NCI-H69 (cell line): ENCODE measurements around the gene PIK3R5.

Source experiments
- DNase-seq: peaks from one replicate; lab custom pipeline; 2025; lab: John Stamatoyannopoulos, UW

The PIK3R5 gene

GRCh38 chr17:8953156-8953885 is 12.2 kb downstream of the PIK3R5 start:
- no peak for DNase-seq

- DNase-seq: no peak
Observed at GRCh38 chr17:8952191-8952590, 13.3 kb downstream of the PIK3R5 start.

GRCh38 chr17:8951206-8951605 is 14.3 kb downstream of the PIK3R5 start:
- DNase-seq: no peak

- DNase-seq: no peak
Observed at GRCh38 chr17:8949061-8949661, 16.3 kb downstream of the PIK3R5 start.

- no peak for DNase-seq
Observed at GRCh38 chr17:8948462-8948861, 17.0 kb downstream of the PIK3R5 start.

DNA sequence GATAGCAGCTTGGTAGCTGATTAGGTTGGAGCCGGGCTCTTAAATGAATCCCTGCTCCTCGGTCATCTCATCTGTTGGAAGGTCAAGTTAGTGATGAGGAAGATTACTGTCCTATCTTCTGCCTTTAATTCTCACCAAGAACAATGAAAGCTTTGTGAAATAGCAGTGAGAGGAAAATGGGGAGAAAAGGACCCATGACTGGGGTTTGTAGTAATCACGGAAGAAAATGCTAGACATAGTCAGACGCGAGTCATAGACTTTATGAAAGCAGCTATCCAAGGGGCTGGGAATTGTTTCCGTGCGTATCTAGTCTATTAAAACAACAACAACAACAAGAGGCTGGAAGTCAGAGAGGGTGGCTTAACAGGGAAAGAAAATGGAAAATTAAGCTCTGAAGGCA is 18.3 kb downstream of the PIK3R5 start:
- no peak for DNase-seq

DNA sequence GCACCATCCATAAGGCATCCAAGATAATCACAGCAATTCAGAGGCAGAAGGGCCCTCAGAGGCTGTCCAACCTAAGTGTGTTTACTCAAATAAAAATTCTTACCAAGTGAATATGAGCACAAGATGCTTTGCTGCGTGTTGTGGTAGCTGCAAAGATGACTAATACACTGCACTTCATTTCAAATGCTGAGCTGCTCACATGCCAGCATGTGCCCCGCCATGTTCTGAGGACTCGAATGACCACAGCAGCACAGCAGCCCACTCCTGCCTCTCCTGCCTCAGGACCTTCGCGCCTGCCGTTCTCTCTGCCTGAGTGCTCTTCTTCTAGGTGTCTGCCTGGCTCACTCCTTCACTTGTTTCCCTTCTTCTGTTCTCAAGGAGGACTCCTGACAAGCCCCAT is 19.0 kb downstream of the PIK3R5 start:
- DNase-seq: no peak

GRCh38 chr17:8946071-8946470 is 19.4 kb downstream of the PIK3R5 start:
- DNase-seq: no peak

DNA sequence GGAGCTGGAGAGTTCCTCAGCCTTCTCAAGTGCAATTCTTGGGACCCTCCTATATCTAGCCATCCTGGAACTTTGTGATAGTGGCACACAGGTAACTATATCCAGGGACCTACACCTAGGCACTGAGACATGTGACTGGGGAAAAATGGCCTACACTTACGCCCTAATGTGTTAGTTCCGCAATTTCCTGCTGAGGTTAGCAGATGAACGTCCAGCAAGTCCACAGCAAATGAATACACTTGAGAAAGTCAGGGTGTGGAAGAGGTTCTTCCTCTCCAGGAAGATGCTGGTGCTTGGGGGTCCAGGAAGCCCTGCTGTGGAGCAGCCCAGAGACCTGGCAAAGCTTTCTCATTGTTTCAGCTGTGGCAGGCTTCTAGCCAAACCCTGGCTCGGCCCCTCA is 20.8 kb downstream of the PIK3R5 start:
- DNase-seq: no peak

DNA sequence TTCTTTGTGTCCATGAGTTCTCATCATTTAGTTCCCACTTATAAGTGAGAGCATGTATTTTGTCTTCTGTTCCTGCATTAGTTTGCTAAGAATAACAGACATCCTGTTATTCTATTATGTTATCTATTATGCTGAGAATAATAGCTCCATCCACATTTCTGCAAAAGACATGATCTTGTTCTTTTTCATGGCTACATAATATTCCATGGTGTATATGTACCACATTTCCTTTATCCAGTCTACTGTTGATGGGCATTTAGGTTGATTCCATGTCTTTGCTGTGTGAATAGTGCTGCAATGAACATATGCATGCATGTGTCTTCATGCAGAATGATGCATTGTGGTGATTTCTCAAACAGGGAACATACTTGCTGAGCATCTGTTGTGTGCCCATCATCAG is 21.4 kb downstream of the PIK3R5 start:
- DNase-seq: no peak

- no peak for DNase-seq
Observed at GRCh38 chr17:8941980-8942622, 23.4 kb downstream of the PIK3R5 start.

DNA sequence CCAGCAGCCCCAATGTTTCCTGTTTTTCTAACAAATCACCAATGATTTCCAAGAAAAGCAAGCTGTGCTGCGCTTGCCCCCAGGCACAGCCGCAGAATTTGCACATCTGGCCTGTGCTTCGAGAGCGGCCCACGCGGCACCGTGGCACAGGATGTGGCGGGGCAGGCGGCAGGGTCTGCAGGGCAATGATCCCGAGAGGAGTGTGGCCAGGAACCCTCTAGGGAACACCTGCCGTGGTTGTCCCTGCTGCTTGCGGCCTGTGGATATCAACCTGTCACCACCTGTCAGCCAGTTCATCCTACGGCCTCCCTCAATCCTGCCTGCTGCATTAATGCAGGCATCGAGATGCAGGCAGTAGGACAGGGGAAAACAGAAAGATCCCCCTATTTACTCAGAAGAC is 24.0 kb downstream of the PIK3R5 start:
- no peak for DNase-seq

GRCh38 chr17:8940866-8941471 is 24.5 kb downstream of the PIK3R5 start:
- DNase-seq: no peak

DNA sequence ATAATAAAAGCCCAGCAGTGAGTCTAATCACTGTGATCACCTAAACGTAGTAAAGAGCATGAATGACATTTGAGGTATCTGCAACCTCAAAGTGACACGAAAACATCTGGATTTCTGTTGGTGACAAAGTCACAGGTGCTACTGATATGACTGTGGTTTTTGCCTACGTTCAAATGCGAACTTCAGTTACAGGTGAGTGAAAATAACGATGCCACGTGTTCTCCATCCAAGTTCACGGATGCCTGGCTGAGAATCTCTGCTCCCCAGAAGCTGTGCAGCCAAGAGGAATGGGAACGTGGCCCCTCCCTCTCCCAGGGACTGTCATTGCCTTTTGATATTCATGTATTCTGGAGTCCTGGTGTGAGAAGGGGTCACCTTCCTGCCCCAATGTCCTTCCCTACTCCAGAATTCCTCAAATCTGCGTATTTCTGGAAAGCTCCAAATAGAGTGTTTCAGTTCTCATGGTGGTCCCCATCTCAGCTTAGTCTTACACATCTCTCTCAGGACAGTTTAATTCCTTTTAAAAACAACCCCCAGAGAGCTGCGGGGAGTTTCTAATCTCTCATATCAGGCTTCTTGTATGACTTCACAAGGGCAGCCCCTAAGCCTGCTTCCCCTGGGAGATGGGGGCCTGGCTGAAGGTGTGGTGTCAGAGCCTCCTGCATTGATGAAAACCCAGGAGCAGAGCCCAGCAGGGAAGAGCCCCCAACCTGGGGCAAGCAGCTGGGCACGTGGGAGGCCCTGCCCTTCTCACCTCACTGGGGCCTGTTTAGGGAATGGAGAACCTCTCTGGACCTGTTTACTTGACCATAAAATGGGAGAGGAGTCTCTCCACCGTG is 25.8 kb downstream of the PIK3R5 start:
- DNase-seq: no peak

DNA sequence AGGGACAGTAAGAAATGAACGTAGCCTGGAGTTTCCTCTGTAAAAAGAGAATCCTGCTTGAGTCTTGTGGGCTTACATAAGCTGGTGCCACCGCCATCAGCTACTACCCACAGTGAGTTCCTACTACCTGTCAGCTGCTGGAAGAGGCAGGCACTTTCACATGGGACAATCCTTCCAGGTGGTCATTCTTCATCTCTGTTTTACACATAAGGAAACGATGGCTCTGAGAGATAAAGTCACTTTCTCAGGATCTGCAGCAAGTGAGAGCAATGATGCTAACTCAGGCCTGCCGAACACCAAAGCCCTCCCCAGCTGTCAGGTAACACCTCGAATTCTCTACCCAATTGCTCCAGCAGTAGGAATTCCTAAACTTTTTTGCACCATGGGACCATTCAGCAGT is 26.6 kb downstream of the PIK3R5 start:
- DNase-seq: no peak

DNA sequence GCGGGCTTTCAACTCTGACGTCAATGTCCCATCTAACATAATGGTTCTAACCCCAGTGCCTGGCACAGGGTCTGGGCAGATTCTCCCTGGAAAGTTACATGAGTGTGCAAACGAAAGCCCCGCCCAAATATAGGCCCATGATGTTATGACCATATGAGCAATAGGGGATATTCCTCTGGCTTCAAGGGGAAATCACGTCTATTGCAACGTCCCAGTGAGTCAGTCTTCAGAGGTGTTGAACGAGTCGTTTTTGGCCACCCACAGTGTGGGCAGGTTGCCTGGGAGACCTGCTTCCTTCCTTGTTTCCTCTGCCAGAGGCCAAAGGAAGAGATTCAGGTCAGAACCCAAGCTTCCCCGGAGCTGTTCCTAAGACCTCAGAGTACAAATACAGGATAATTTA is 30.3 kb downstream of the PIK3R5 start:
- no peak for DNase-seq

GRCh38 chr17:8934346-8934745 is 31.2 kb downstream of the PIK3R5 start:
- DNase-seq: no peak

GRCh38 chr17:8930649-8931048 is 34.9 kb downstream of the PIK3R5 start:
- no peak for DNase-seq

DNA sequence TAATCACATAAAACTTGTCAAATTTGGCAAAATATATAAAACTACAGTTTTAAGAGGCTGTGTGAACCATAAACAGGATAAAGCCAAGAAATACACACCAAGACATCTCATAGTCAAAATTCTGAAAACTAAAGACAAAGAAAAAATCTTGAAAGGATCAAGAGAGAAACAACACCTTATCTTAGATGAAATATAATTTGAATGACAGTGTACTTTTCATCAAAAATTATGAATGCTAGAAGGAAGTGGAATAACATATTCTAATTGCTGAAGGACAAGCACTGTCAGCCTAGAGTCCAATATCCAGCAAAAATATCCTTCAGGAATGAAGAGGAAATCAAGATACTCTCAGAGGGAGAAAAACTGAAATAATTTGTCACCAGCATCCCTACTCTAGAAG is 37.2 kb downstream of the PIK3R5 start:
- no peak for DNase-seq

DNA sequence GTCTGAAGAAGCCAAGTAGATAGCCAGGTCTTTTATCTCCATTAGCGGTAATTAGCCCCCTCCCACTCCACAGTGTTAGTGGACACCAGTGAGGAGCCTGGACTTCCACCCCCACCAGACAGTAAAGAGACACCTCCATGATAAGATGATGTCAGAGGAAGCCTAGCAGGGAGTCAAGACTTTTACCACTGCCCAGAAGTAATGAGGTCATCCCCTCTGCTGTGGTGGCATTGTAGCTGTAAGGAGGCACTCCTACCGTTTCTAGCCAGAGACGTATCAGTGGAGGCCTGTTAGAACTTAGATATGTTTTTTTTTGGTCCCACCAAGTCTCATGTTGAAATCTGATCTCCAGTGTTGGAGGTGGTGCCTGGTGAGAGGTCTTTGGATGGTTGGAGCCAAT is 38.1 kb downstream of the PIK3R5 start:
- DNase-seq: no peak

DNA sequence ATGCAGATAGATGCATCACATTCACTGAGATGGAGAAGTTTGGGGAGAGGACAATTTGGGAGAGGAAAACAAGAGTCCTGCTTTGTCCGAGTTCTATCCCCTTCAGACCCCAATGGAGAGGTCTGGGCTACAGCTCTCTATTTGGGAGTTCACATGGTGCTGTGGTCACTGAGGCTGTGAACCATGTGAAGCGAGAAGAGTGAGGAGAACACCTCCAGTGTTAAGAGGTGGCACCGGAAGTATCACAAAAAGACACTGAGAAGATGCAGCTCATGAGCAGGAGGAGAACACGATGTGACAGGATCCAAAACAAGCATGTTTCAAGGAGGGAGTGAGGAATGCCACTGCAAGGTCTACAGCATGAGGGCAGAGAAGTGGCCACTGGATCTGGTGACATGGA is 39.7 kb downstream of the PIK3R5 start:
- DNase-seq: no peak

DNA sequence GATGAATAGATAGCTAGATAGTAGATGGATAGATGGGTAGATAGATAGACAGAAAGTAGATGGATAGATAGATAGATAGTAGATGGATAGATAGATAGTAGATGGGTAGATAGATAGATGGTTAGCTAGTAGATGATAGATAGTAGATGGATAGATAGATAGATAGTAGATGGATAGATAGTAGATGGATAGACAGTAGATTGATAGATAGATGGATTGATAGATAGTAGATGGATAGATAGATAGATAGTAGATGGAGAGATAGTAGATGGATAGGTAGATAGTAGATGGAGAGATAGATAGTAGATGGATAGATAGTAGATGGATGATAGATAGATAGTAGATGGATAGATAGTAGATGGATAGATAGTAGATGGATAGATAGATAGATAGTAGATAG is 40.4 kb downstream of the PIK3R5 start:
- DNase-seq: no peak
